Stimulated activated CD8-positive, alpha-beta memory T cell treated with anti-CD3 and anti-CD28 coated beads, Interleukin-4, amount 100 ng/mL, for 4 hours (primary cell): ENCODE results near the gene SHROOM2.
"Not testable (repeated sequence)": the region's sequence is repeated elsewhere in the genome, so short reads cannot be mapped to it uniquely, and the experiment has no call there.

Experiments used
- DNase-seq, 2 donors: peaks; one replicate each; pipeline ENCODE4 v3.0.0-alpha.2; 2020; ENCODE audit warnings: low read depth in 2 of 2, low spot score in 1 of 2

Gene SHROOM2

GRCh38 chrX:9829308-9830267, 43.4 kb downstream of the SHROOM2 start:
- no peak for DNase-seq

GRCh38 chrX:9832811-9833210, 46.6 kb downstream of the SHROOM2 start:
- no peak for DNase-seq

GRCh38 chrX:9835585-9836210, 49.5 kb downstream of the SHROOM2 start:
- DNase-seq, result no peak

- no peak for DNase-seq
Measured at GRCh38 chrX:9842541-9842940, 56.3 kb downstream of the SHROOM2 start.

- no peak for DNase-seq
Measured at GRCh38 chrX:9844936-9845577, 58.8 kb downstream of the SHROOM2 start.

GRCh38 chrX:9845578-9845952, 59.3 kb downstream of the SHROOM2 start:
- no peak for DNase-seq

GRCh38 chrX:9846631-9847030, 60.4 kb downstream of the SHROOM2 start:
- no peak for DNase-seq

GRCh38 chrX:9847071-9847470, 60.8 kb downstream of the SHROOM2 start:
- DNase-seq, result no peak

- no peak for DNase-seq
Measured at GRCh38 chrX:9848718-9849479, 62.7 kb downstream of the SHROOM2 start.

GRCh38 chrX:9851890-9852289, 65.7 kb downstream of the SHROOM2 start:
- no peak for DNase-seq

GRCh38 chrX:9853307-9853706, 67.1 kb downstream of the SHROOM2 start:
- DNase-seq, result no peak

- no peak for DNase-seq
Measured at GRCh38 chrX:9855561-9856283, 69.5 kb downstream of the SHROOM2 start.

- no peak for DNase-seq
Measured at GRCh38 chrX:9856588-9856987, 70.4 kb downstream of the SHROOM2 start.

- DNase-seq, result no peak
Measured at GRCh38 chrX:9857575-9858474, 71.6 kb downstream of the SHROOM2 start.

- DNase-seq, result not testable (repeated sequence)
Measured at GRCh38 chrX:9858684-9859083, 72.5 kb downstream of the SHROOM2 start.

GRCh38 chrX:9859711-9860555, 73.7 kb downstream of the SHROOM2 start:
- no peak for DNase-seq

- DNase-seq, result no peak
Measured at GRCh38 chrX:9860826-9861225, 74.6 kb downstream of the SHROOM2 start.

GRCh38 chrX:9861711-9862110, 75.5 kb downstream of the SHROOM2 start:
- no peak for DNase-seq

GRCh38 chrX:9862525-9862924, 76.3 kb downstream of the SHROOM2 start:
- no peak for DNase-seq
